ENCODE measurements around the gene C16orf87. TPM values are rescaled to one million over a fixed set of nuclear protein-coding genes. Genes with fewer than 3 reads are reported as not detected.

The C16orf87 gene
- total RNA-seq, 1 donor from 2014 or later = 10.1 TPM

DNA sequence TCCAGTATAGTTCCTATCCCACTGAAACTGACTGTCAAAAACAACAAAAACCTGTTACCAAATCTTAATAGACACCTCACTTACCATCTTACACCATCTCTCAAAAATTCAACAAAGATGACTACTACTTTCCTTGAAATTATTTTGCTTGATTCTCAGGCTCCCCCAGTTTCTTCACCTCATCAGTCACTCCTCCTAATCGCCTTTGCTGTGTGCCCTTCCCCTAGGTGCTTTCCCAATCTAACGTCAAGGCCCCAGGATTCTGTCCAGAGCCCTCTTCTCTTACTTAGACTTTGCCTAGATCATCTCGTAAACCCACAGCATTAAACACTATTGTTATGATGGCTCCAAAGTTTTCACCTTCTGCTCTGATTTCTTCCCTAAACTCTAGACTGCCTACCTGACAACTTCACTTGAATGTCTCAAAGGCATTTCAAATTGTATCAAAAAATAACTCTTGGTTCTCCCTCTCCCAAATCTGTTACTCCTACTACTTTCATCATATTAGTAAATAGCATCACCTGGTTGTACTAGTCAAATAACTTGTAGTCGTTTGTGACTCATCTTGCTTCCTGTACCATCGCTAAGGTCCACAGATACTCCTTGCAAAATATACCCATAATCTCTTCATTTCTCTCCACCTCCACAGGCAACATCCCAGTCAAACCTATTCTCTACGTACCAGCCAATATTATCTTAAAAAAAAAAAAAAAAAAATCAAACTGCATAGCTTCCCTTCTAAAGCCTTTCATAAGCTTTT is 18.0 kb downstream of the C16orf87 start:
- Histone ChIP-seq H3K36me3 (ENCODE audit: control insufficient read depth, insufficient read depth, low read length) (no peaks in the 10 kb centered on the region), H3K27me3 (ENCODE audit: control insufficient read depth, insufficient read depth, low read length) (no peaks in the 10 kb centered on the region), H3K4me3 (ENCODE audit: low read depth, low read length) (no peak overlapping the region)
- TF ChIP-seq, protein P1, sequence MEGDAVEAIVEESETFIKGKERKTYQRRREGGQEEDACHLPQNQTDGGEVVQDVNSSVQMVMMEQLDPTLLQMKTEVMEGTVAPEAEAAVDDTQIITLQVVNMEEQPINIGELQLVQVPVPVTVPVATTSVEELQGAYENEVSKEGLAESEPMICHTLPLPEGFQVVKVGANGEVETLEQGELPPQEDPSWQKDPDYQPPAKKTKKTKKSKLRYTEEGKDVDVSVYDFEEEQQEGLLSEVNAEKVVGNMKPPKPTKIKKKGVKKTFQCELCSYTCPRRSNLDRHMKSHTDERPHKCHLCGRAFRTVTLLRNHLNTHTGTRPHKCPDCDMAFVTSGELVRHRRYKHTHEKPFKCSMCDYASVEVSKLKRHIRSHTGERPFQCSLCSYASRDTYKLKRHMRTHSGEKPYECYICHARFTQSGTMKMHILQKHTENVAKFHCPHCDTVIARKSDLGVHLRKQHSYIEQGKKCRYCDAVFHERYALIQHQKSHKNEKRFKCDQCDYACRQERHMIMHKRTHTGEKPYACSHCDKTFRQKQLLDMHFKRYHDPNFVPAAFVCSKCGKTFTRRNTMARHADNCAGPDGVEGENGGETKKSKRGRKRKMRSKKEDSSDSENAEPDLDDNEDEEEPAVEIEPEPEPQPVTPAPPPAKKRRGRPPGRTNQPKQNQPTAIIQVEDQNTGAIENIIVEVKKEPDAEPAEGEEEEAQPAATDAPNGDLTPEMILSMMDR (IDR thresholded peaks at IDR 0.05; ENCODE audit: insufficient read depth, low read length, poor library complexity, severe bottlenecking) = no peak
- DNase-seq (ENCODE audit: low read depth) = no peak

DNA sequence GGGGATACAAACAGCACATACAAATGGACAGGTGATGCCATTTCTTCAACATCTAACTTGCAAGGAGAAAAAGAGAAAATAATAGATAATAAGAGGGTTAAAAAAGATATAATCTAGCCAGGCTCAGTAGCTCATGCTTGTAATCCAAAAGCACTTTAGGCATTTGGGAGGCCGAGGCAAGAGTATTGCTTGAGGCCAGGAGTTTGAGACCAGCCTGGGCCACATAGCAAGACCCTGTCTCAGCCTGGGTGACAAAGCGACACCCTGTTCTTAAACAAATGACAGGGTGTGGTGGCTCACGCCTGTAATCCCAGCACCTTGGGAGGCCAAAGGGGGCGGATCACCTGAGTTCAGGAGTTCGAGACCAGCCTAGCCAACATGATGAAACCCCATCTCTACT is 19.3 kb downstream of the C16orf87 start:
- Histone ChIP-seq H3K36me3 (ENCODE audit: control insufficient read depth, insufficient read depth, low read length) (no peaks in the 10 kb centered on the region), H3K4me3 (ENCODE audit: low read depth, low read length) (no peak overlapping the region), H3K27me3 (ENCODE audit: control insufficient read depth, insufficient read depth, low read length) (no peaks in the 10 kb centered on the region)
- DNase-seq (ENCODE audit: low read depth) = no peak
- TF ChIP-seq, protein P1 (IDR thresholded peaks at IDR 0.05; ENCODE audit: insufficient read depth, low read length, poor library complexity, severe bottlenecking) = no peak

DNA sequence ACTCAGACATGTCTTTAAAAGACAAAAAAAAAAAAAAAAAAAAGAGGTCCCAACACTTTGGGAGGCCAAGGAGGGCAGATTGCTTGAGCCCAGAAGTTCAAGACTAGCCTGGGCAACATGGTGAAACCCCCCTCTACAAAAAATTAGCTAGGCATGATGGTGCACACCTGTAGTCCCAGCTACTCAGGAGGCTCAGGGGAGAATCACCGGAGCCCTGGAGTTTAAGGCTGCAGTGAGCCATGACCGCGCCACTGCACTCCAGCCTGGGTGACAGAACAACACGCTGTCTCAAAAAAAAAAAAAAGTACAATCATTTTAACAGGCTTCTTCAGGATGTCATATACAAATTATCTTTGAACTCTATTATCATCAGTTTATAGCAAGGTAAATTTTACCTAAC is 22.0 kb downstream of the C16orf87 start:
- no peak overlapping the region for H3K4me3 ChIP-seq (ENCODE audit: low read depth, low read length)
- H3K27me3 ChIP-seq (ENCODE audit: control insufficient read depth, insufficient read depth, low read length) = no peaks in the 10 kb centered on the region
- no peaks in the 10 kb centered on the region for H3K36me3 ChIP-seq (ENCODE audit: control insufficient read depth, insufficient read depth, low read length)
- TF ChIP-seq, protein P1 (IDR thresholded peaks at IDR 0.05; ENCODE audit: insufficient read depth, low read length, poor library complexity, severe bottlenecking) = no peak
- no peak for DNase-seq (ENCODE audit: low read depth)

DNA sequence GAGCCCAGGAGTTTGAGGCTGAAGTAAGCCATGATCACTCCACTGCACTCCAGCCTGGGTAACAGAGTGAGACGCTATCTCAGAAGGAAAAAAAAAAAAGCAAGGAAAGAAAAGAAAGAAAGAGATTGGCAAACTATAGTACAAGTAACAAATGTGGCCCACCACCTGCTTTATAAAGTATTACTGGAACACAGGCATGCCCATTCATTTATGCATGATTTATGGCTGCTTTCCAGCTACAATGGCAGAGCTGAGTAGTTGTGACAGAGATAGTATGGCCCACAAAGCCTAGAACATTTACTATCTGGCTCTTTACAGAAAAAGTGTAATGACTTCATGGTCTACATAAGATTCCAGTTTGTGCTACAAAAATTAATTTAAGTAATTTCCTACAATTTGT is 23.6 kb downstream of the C16orf87 start:
- DNase-seq (ENCODE audit: low read depth) = no peak
- no peaks in the 10 kb centered on the region for H3K36me3 ChIP-seq (ENCODE audit: control insufficient read depth, insufficient read depth, low read length)
- TF ChIP-seq, protein P1 (IDR thresholded peaks at IDR 0.05; ENCODE audit: insufficient read depth, low read length, poor library complexity, severe bottlenecking) = no peak
- H3K4me3 ChIP-seq (ENCODE audit: low read depth, low read length) = no peak overlapping the region
- no peaks in the 10 kb centered on the region for H3K27me3 ChIP-seq (ENCODE audit: control insufficient read depth, insufficient read depth, low read length)

DNA sequence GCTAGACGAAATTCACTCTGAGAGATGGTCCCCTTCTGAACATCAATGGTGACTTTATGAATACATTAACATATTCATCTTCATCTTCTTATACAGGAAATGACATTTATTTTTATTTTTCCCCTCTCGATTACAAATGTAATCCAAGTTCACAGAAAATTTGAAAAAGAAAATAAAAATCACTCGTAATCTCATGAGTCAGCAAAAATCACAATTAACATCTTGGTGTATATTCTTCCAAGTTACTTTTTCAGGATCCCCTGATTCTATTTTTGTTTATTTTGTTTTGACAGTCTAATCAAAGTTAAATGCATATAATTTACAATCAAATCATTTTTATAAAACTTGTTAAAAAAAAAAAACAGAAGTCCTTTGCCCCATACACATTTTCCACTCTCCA is 27.6 kb downstream of the C16orf87 start:
- H3K36me3 ChIP-seq (ENCODE audit: control insufficient read depth, insufficient read depth, low read length) = no peaks in the 10 kb centered on the region
- TF ChIP-seq, protein P1 (IDR thresholded peaks at IDR 0.05; ENCODE audit: insufficient read depth, low read length, poor library complexity, severe bottlenecking) = no peak

More for the DNA sequence above, 27.6 kb downstream of the C16orf87 start:
- no peaks in the 10 kb centered on the region for H3K27me3 ChIP-seq (ENCODE audit: control insufficient read depth, insufficient read depth, low read length)
- no peak for DNase-seq (ENCODE audit: low read depth)
- no peak overlapping the region for H3K4me3 ChIP-seq (ENCODE audit: low read depth, low read length)
